Neutrophil (primary cell): Measurements from ENCODE around the gene ISM2.
A peak's percentile ranks its signal among the peaks of the same experiment; 100 is the strongest.

Source experiments
- H3K27ac ChIP-seq: fragments of 200-600 bp; sonication (generic); 2 replicates; pipeline ENCODE4 v1.5.1; 2016; ENCODE audit warnings: mild to moderate bottlenecking, moderate library complexity
- H3K27me3 ChIP-seq: fragments of 200-600 bp; sonication (generic); 2 replicates; pipeline ENCODE4 v1.6.0; 2016; ENCODE audit warnings: mild to moderate bottlenecking
- H3K36me3 ChIP-seq: fragments of 200-600 bp; sonication (generic); 2 replicates; pipeline ENCODE4 v1.5.1; 2017
- H3K4me1 ChIP-seq, 2 experiments: fragments of 200-600 bp in 1 of 2; sonication (generic) in 1 of 2; 1 replicate in 1 of 2; 2 replicates in 1 of 2; pipeline versions ENCODE4 v1.5.1 to v1.6.1; 2013 to 2016; ENCODE audit warnings: low read depth in 1 of 2, low read length in 1 of 2, mild to moderate bottlenecking in 1 of 2, moderate library complexity in 1 of 2; ENCODE audit not compliant: control insufficient read depth in 1 of 2, insufficient read depth in 1 of 2
- H3K4me3 ChIP-seq, 2 experiments: fragments of 200-600 bp in 1 of 2; sonication (generic) in 1 of 2; 1 replicate in 1 of 2; 2 replicates in 1 of 2; pipeline ENCODE4 v1.5.1; 2013 to 2016; ENCODE audit warnings: low read depth in 1 of 2, low read length in 1 of 2, mild to moderate bottlenecking in 1 of 2, moderate library complexity in 1 of 2
- H3K9me3 ChIP-seq: fragments of 200-600 bp; sonication (generic); 2 replicates; pipeline ENCODE4 v1.5.1; 2016
- TF ChIP-seq, protein P1 (sequence below): fragments of 200-600 bp; sonication (generic); IDR thresholded peaks from 2 replicates; pipeline ENCODE4 v1.5.1; 2016; ENCODE audit warnings: antibody characterized with exemption

The ISM2 gene

DNA sequence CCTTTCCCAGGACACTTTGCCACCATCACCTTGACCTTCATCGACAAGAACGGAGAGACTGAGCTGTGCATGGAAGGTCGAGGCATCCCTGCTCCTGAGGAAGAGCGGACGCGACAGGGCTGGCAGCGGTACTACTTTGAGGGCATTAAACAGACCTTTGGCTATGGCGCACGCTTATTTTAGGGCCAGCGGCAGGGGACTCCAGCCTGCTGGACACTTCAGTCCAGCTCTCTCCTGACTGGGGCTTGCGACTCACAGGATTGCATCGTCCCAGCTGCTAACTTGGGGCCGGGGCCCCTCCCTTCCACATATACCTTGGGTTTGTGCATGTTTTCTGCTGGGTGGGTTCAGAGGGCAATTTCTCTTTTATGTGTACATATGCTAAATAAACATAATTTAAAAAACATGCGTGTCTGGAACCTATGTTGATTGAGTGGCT, 29.5 kb downstream of the ISM2 start:
- no peak overlapping the region for H3K27ac ChIP-seq
- H3K36me3 ChIP-seq, result peaks cover 58% of the 10 kb centered on the region
- H3K27me3 ChIP-seq, result no peaks in the 10 kb centered on the region
- H3K4me3 ChIP-seq, result no peak overlapping the region
- TF ChIP-seq, protein P1, sequence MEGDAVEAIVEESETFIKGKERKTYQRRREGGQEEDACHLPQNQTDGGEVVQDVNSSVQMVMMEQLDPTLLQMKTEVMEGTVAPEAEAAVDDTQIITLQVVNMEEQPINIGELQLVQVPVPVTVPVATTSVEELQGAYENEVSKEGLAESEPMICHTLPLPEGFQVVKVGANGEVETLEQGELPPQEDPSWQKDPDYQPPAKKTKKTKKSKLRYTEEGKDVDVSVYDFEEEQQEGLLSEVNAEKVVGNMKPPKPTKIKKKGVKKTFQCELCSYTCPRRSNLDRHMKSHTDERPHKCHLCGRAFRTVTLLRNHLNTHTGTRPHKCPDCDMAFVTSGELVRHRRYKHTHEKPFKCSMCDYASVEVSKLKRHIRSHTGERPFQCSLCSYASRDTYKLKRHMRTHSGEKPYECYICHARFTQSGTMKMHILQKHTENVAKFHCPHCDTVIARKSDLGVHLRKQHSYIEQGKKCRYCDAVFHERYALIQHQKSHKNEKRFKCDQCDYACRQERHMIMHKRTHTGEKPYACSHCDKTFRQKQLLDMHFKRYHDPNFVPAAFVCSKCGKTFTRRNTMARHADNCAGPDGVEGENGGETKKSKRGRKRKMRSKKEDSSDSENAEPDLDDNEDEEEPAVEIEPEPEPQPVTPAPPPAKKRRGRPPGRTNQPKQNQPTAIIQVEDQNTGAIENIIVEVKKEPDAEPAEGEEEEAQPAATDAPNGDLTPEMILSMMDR, result no peak
- H3K4me1 ChIP-seq, result no peaks in the 10 kb centered on the region
- H3K9me3 ChIP-seq, result no peaks in the 10 kb centered on the region

DNA sequence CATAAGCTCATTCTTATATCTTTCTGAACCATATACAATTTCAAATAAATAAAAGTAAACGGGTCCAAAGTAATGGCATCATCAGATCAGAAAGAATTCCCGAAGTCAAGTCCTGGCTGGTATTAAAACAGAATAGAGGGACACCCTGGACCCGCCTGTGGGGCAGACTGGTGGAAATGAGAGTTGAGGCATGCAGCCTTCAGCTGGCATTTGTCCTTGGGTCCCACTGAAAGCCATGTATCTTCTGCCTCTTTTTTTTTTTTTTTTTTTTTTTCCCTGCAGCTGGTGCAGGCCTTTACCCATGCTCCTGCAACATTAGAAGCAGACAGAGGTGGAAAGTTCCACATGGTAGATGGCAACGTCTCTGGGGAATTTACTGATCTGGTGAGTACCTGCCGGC, 30.8 kb downstream of the ISM2 start:
- no peaks in the 10 kb centered on the region for H3K4me1 ChIP-seq

DNA sequence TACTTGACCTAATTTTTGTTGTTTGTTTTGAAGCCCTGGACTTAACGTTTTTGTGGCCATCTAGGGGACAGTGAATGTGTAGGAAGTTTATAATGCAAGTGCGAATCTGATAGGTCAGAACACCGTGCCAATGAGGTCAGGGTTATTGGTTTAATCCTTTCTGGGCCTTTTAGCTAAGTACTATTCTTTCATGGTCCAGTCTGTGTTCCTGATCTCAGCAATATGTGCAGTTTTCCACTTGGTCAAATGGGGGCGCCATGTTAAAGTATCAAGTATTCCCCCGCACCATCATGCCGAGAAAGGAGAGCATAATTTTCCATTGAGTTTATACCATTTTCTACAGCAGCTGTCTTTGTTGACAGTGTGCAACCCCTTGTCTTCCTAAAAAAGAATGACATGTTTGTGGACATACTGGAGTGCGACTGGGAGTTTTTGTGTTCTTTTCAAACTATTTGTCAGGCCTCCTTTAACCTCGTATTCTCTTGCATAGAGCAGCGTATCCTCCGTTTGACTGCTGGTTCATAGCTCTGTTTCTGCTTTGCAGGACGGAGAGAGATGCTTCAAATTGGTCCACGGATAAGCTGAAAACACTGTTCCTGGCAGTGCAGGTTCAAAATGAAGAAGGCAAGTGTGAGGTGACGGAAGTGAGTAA, 39.4 kb downstream of the ISM2 start:
- Histone ChIP-seq H3K4me3 (peak overlapping the region; percentile 94 to 95), H3K9me3 (no peaks in the 10 kb centered on the region), H3K36me3 (peaks cover 47% of the 10 kb centered on the region), H3K27ac (no peak overlapping the region), H3K27me3 (no peaks in the 10 kb centered on the region), H3K4me1 (peaks cover 24 to 28% of the 10 kb centered on the region in 2 experiments)
- TF ChIP-seq, protein P1, result no peak

More for the DNA sequence above, 30.8 kb downstream of the ISM2 start:
- no peak overlapping the region for H3K27ac ChIP-seq
- TF ChIP-seq, protein P1, result no peak
- H3K4me3 ChIP-seq, result no peak overlapping the region
- no peaks in the 10 kb centered on the region for H3K27me3 ChIP-seq
- peaks cover 70% of the 10 kb centered on the region for H3K36me3 ChIP-seq
- no peaks in the 10 kb centered on the region for H3K9me3 ChIP-seq

DNA sequence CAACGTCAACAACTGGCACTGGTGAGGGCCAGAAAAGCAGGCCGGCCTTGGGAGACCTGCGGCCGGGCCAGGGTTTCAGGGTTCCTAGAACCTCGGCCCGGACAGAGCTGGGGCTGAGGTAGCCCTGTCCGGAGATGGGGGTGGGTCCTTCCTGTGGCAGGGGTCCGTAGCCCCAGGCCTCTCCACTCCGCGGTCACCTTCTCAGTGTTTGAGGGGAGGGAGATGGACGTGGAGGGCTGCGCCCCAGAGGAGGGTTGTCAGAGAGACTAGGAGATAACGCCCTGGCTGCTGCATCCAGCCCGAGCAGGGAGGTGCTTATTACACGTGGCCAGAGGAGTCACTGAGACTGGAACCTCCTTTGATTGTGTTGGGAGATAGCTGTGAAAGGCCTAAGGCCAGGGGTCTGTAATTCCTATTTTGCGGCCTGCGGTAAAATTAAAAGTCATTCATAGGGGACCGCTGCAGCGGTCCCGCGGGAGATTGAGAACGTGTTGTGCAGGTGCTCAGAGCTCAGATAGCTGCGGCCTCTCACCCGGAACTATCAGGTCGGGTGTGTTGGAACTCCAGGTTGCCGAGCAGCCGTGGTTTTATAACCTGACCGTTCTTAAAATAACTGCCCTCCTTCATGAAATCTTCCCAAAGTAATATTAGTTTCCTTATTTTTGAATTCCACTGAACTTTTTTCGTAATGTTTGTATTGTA, 40.2 kb downstream of the ISM2 start:
- Histone ChIP-seq H3K36me3 (peaks cover 40% of the 10 kb centered on the region), H3K4me3 (peak overlapping the region; percentile 94 to 95), H3K27me3 (no peaks in the 10 kb centered on the region), H3K4me1 (peaks cover 24 to 28% of the 10 kb centered on the region in 2 experiments), H3K27ac (peak overlapping the region; percentile 86), H3K9me3 (no peaks in the 10 kb centered on the region)
- TF ChIP-seq, protein P1, result no peak

DNA sequence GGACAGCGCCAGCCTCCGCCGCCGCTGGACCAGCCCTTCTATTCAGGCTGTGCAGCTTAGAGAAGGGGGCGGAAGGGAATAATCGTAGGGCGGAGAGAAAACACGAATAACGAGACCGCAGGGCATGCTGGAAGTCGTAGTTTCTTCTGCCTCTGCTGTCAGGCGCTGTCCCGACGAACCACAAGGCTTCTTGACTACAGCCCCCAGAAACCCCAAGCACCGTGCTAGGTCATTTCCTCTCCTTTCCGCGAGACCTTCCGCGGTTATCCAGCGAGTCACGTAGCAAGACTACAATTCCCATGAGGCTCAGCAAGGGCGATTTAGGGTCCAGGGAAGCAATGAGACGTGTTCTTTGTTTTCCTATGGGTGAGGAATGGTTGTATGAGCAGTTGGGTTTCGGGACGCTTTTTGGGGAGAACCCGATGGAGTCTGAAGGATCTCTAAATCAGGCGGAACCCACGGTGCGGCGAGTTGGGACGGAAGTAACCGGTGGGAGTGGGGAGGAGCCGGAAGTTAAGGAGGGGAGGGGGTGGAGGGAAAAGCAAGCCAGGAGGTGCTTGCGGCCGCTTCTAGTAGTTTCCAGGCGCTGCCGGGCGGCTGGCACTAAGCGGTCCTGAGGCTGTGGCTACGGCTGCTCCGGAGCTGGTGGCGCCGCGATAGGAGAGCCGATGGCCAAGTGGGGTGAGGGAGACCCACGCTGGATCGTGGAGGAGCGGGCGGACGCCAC, 40.9 kb downstream of the ISM2 start, which contains the start of the genes AHSA1 and VIPAS39:
Gene AHSA1 (plus strand): TSS at position 572 of the 727 bp plus-strand sequence. CDS start 97 bp downstream, at position 669.
Gene VIPAS39 (minus strand): TSS at position 80 of the 727 bp plus-strand sequence. CDS start 3,499 bp downstream, outside the sequence.
- peak within 1 kb of the TSS; percentile 94 to 95 for H3K4me3 ChIP-seq
- H3K9me3 ChIP-seq, result no peaks in the 10 kb centered on the region
- H3K27ac ChIP-seq, result peak within 1 kb of the TSS; percentile 86
- H3K27me3 ChIP-seq, result no peaks in the 10 kb centered on the region
- TF ChIP-seq, protein P1, result no peak
- H3K4me1 ChIP-seq, result peaks cover 24 to 28% of the 10 kb centered on the region in 2 experiments
- H3K36me3 ChIP-seq, result peaks cover 41% of the 10 kb centered on the region
